ENCODE measurements around the gene NALCN. TPM values are rescaled to one million over a fixed set of nuclear protein-coding genes. Genes with fewer than 3 reads are reported as not detected.

NALCN gene
- total RNA-seq, 1 donor from 2014 or later: 0.81 TPM

DNA sequence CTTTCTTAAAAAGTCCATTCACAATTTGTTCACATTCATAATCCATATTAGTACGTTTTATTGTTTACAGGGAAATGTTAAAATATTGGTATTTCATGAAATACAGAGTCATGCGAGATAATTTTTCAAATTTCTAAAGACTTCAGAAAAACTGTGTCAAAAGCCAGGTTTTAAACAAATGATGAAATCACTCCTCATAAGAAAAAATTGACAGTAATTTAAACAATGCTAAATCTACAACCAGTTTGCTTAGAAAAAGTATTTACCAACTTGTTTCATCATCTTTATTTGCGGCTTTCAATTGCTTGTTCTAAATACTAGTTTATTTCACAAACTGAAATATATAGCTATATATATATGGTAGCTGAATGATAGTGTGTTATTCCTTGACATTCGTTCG, 1.2 kb upstream of the NALCN start:
- Mint-ChIP-seq H3K27me3 (ENCODE audit: unreplicated experiment) (peaks cover 2% of the 10 kb centered on the region), H3K4me1 (ENCODE audit: low read depth, unreplicated experiment) (no peaks in the 10 kb centered on the region)
- no peak for DNase-seq

GRCh38 chr13:101417043-101417406, 717 bp upstream of the NALCN start:
- Mint-ChIP-seq H3K27me3 (ENCODE audit: unreplicated experiment) (peaks cover 2% of the 10 kb centered on the region), H3K4me3 (ENCODE audit: unreplicated experiment) (peak overlapping the region; percentile 87), H3K9me3 (ENCODE audit: unreplicated experiment) (no peaks in the 10 kb centered on the region), H3K4me1 (ENCODE audit: low read depth, unreplicated experiment) (no peaks in the 10 kb centered on the region), H3K27ac (ENCODE audit: unreplicated experiment) (no peak overlapping the region), H3K36me3 (ENCODE audit: unreplicated experiment) (no peaks in the 10 kb centered on the region)
- no peak for DNase-seq
- TF ChIP-seq CTCF (IDR thresholded peaks at IDR 0.05; ENCODE audit: partially characterized antibody, unreplicated experiment): no peak

More for the DNA sequence above, 1.2 kb upstream of the NALCN start:
- Mint-ChIP-seq H3K36me3 (ENCODE audit: unreplicated experiment) (no peaks in the 10 kb centered on the region), H3K9me3 (ENCODE audit: unreplicated experiment) (no peaks in the 10 kb centered on the region), H3K4me3 (ENCODE audit: unreplicated experiment) (no peak overlapping the region), H3K27ac (ENCODE audit: unreplicated experiment) (no peak overlapping the region)
- no peak for TF ChIP-seq CTCF (IDR thresholded peaks at IDR 0.05; ENCODE audit: partially characterized antibody, unreplicated experiment)

DNA sequence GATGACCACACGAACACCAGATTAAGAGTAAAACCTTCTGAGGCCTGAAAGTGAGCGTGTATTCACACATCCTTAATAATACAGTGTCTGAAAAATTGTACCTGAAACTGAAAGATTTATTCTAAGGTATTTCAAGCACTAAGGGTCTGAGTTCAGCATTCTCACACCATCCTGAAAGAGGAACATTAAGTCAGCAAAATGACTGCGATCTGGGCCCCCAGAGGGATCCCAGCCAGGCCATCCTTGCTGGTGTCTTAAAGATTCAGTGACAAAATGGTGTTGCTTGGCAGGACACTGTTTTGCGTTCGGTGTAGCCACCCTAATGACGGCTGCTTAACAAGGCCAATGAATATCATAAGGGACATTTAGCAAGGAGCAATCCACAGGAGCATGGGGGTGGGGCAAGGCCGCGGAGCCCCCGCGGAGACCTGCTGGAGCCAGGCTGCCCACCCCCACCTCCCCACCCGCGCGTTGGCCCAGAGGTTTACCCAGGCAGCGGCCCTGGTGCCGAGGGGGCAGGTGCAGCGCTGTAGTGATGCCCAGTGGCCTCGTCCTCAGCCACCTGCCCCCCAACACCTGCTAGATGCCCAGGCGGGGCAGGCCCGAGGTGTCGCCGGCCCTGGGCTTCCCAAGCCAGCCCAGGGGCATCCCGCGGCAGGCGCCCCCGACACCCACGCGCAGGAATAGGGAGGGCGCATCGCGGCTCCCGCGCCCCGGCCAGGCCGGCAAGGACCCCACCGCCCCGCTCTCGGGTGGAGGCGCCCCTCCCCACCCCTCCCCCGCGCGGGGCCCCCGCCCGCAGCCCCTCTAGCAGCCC, 742 bp downstream of the NALCN start:
- peaks cover 2% of the 10 kb centered on the region for H3K27me3 Mint-ChIP-seq (ENCODE audit: unreplicated experiment)
- no peaks in the 10 kb centered on the region for H3K9me3 Mint-ChIP-seq (ENCODE audit: unreplicated experiment)
- peak overlapping the region; percentile 62 for H3K27ac Mint-ChIP-seq (ENCODE audit: unreplicated experiment)
- no peak for TF ChIP-seq CTCF (IDR thresholded peaks at IDR 0.05; ENCODE audit: partially characterized antibody, unreplicated experiment)
- H3K4me3 Mint-ChIP-seq (ENCODE audit: unreplicated experiment): peak overlapping the region; percentile 81
- no peaks in the 10 kb centered on the region for H3K36me3 Mint-ChIP-seq (ENCODE audit: unreplicated experiment)
- no peaks in the 10 kb centered on the region for H3K4me1 Mint-ChIP-seq (ENCODE audit: low read depth, unreplicated experiment)
- peak; percentile 42 for DNase-seq

- H3K4me1 Mint-ChIP-seq (ENCODE audit: low read depth, unreplicated experiment): no peaks in the 10 kb centered on the region
- no peak for DNase-seq
- H3K36me3 Mint-ChIP-seq (ENCODE audit: unreplicated experiment): no peaks in the 10 kb centered on the region
- no peak overlapping the region for H3K4me3 Mint-ChIP-seq (ENCODE audit: unreplicated experiment)
- peaks cover 3% of the 10 kb centered on the region for H3K9me3 Mint-ChIP-seq (ENCODE audit: unreplicated experiment)
- no peak for TF ChIP-seq CTCF (IDR thresholded peaks at IDR 0.05; ENCODE audit: partially characterized antibody, unreplicated experiment)
- peaks cover 2% of the 10 kb centered on the region for H3K27me3 Mint-ChIP-seq (ENCODE audit: unreplicated experiment)
- H3K27ac Mint-ChIP-seq (ENCODE audit: unreplicated experiment): no peak overlapping the region
Observed at GRCh38 chr13:101412076-101412475, 4.2 kb downstream of the NALCN start.

DNA sequence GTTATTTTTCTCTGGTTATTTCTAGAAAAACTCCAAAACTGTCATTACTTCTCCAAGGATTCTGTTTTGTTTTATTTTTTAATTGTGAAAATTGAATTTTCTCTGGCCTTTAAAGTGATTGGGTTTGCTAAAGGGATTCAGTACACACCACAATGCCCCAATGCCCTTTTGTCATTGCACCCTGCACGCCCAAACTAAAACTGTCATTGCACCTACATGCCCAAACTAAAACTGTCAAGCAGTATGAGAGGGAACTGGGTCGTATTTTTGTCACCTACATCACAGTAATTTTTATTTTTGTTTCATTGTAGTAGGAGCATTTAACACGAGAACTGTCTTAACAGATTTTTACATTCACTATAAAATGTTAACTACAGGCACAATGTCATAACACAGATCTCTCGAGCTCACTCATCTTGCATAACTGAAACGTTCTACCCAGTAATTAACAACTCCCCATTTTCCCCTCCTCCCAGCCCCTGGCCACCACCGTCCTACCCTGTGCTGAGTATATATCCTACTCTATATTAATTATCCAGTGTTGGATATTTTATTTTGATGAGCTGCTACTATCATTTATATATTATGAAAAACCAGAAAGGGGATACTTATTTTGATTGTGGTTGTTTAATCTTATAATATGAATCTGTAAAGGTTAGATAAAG, 7.2 kb downstream of the NALCN start:
- H3K4me1 Mint-ChIP-seq (ENCODE audit: low read depth, unreplicated experiment): no peaks in the 10 kb centered on the region
- peaks cover 4% of the 10 kb centered on the region for H3K27me3 Mint-ChIP-seq (ENCODE audit: unreplicated experiment)
- TF ChIP-seq CTCF (IDR thresholded peaks at IDR 0.05; ENCODE audit: partially characterized antibody, unreplicated experiment): no peak
- DNase-seq: no peak
- H3K9me3 Mint-ChIP-seq (ENCODE audit: unreplicated experiment): peaks cover 3% of the 10 kb centered on the region
- H3K27ac Mint-ChIP-seq (ENCODE audit: unreplicated experiment): no peak overlapping the region
- no peaks in the 10 kb centered on the region for H3K36me3 Mint-ChIP-seq (ENCODE audit: unreplicated experiment)
- H3K4me3 Mint-ChIP-seq (ENCODE audit: unreplicated experiment): no peak overlapping the region

Measured in glutamatergic neuron (in vitro differentiated cells).